Stomach (tissue), 9 donors: ENCODE data around the gene ATP12A. TPM values are rescaled to one million over a fixed set of nuclear protein-coding genes. Genes with fewer than 3 reads are reported as not detected.

ENCODE experiments used
- DNase-seq, 2 donors: peaks; one replicate each; pipeline versions ENCODE4 v3.0.0 to v3.0.0-alpha.2; 2013 to 2019
- H3K27ac ChIP-seq, 5 donors: fragments of 200-600 bp in 4 of 5; sonication (generic) in 4 of 5; one replicate each; pipeline ENCODE4 v1.5.1; 2013 to 2019; ENCODE audit warnings: mild to moderate bottlenecking in 1 of 5, moderate library complexity in 1 of 5
- H3K27me3 ChIP-seq, 3 donors: fragments of 200-600 bp; sonication (generic); one replicate each; pipeline ENCODE4 v1.5.1; 2017 to 2019; ENCODE audit warnings: mixed run types in 1 of 3
- H3K36me3 ChIP-seq, 4 donors: fragments of 200-600 bp; sonication (generic); 1 replicate in 3 of 4; 2 replicates in 1 of 4; pipeline ENCODE4 v1.5.1; 2016 to 2019
- H3K4me1 ChIP-seq, 4 donors: fragments of 200-600 bp; sonication (generic); one replicate each; pipeline ENCODE4 v1.5.1; 2016 to 2019
- H3K4me3 ChIP-seq, 4 donors: fragments of 200-600 bp; sonication (generic) in 3 of 4; one replicate each; pipeline ENCODE4 v1.5.1; 2016 to 2019; ENCODE audit warnings: mild to moderate bottlenecking in 1 of 4
- H3K9me3 ChIP-seq, 4 donors: fragments of 200-600 bp; sonication (generic); one replicate each; pipeline ENCODE4 v1.5.1; 2016 to 2019
- CTCF ChIP-seq, 7 experiments: fragments of 450-650 bp in 4 of 7; fragments of 200-600 bp in 3 of 7; sonication (generic) in 3 of 7; IDR thresholded peaks; one replicate each; pipeline ENCODE4 v1.5.1; 2016 to 2019; ENCODE audit warnings: antibody characterized with exemption in 7 of 7, control low read depth in 2 of 7, mild to moderate bottlenecking in 1 of 7
- EP300 ChIP-seq: sonication (generic); formaldehyde crosslinking; IDR thresholded peaks from one replicate; pipeline ENCODE4 v1.6.1; 2017; ENCODE audit warnings: antibody characterized with exemption
- POLR2A ChIP-seq, 4 donors: fragments of 450-650 bp; IDR thresholded peaks; one replicate each; pipeline ENCODE4 v1.6.1; 2016; ENCODE audit warnings: antibody characterized with exemption in 4 of 4, control low read depth in 2 of 4, mild to moderate bottlenecking in 1 of 4, moderate library complexity in 1 of 4
- POLR2AphosphoS5 ChIP-seq, 3 donors: sonication (generic); formaldehyde crosslinking; IDR thresholded peaks; one replicate each; pipeline ENCODE4 v1.6.1; 2016; ENCODE audit warnings: antibody characterized with exemption in 3 of 3
- WGBS, 5 donors: extraction: QIAGEN DNeasy Blood & Tissue Kit in 3 of 5; methylation state at CpG; one replicate each; pipeline versions ENCODE4 v1.1.5 to v1.1.7; 2013 to 2018; 5-methylcytosine and 5-hydroxymethylcytosine counted together
- intact Hi-C: fragments of 100-400 bp; cut with DNase I; formaldehyde crosslinking; loops from one replicate; pipeline ENCODE4 v1.15.1; 2023; ENCODE audit warnings: low total_unique reads
- polyA plus RNA-seq, 3 donors: library from polyadenylated mRNA; stranded (reverse); fragments of 200-250 nt; gene quantifications; one replicate each; pipeline ENCODE4 v1.2.3, GENCODE V29; 2013
- total RNA-seq, 5 donors: library from RNA; depleted of rRNA; stranded (reverse); fragments of >200 nt; gene quantifications; one replicate each; pipeline versions ENCODE4 v1.1.0 to v1.2.3, GENCODE V29; 2014 to 2016
- donor health status: healthy with polysubstance abuse.
- donor health status: Bipolar disorder and iron deficiency.
- donor health status: healthy.

The ATP12A gene
- total and polyA plus RNA-seq, 8 donors: 0.08 TPM; not detected in 7

- no peak for DNase-seq
These were observed 4.2 kb upstream of the ATP12A start for GRCh38 chr13:24675806-24676570.

GRCh38 chr13:24678151-24678550, 2.1 kb upstream of the ATP12A start:
- Histone ChIP-seq H3K4me1 (peaks cover 10 to 15% (median 13%) of the 10 kb centered on the region in 4 donors), H3K36me3 (no peaks in the 10 kb centered on the region), H3K27me3 (peaks cover 0 to 57% (median 36%) of the 10 kb centered on the region in 3 donors), H3K27ac (no peak overlapping the region), H3K4me3 (no peak overlapping the region), H3K9me3 (no peaks in the 10 kb centered on the region)
- TF ChIP-seq EP300: no peak
- no peak for TF ChIP-seq POLR2AphosphoS5 (IDR thresholded peaks at IDR 0.05)
- no peak for TF ChIP-seq POLR2A (IDR thresholded peaks at IDR 0.05)
- no peak for TF ChIP-seq CTCF (IDR thresholded peaks at IDR 0.05)
- 78 to 95% (median 89%) methylated on average over 3 of the region's 3 CpGs for WGBS, 5 donors
- no peak for DNase-seq
- intact Hi-C loops: no loop called here

More at GRCh38 chr13:24675806-24676570, 4.2 kb upstream of the ATP12A start:
- Histone ChIP-seq H3K27ac (no peak overlapping the region), H3K9me3 (no peaks in the 10 kb centered on the region), H3K4me1 (peaks cover 10 to 23% (median 18%) of the 10 kb centered on the region in 4 donors), H3K4me3 (no peak overlapping the region), H3K27me3 (peaks cover 0 to 50% (median 32%) of the 10 kb centered on the region in 3 donors), H3K36me3 (no peaks in the 10 kb centered on the region)
- no peak for TF ChIP-seq EP300
- TF ChIP-seq POLR2AphosphoS5 (IDR thresholded peaks at IDR 0.05): no peak
- no peak for TF ChIP-seq POLR2A (IDR thresholded peaks at IDR 0.05)
- 72 to 77% (median 76%) methylated on average over 15 to 16 of the region's 16 CpGs for WGBS, 5 donors
- intact Hi-C loops: no loop called here

GRCh38 chr13:24679686-24680085, 522 bp upstream of the ATP12A start:
- no peak overlapping the region for H3K27ac ChIP-seq
- intact Hi-C loops: no loop called here
- H3K36me3 ChIP-seq: no peaks in the 10 kb centered on the region
- H3K4me1 ChIP-seq: peaks cover 12 to 28% (median 17%) of the 10 kb centered on the region in 4 donors
- no peak for DNase-seq
- TF ChIP-seq POLR2AphosphoS5 (IDR thresholded peaks at IDR 0.05): no peak
- no peak for TF ChIP-seq CTCF (IDR thresholded peaks at IDR 0.05)
- TF ChIP-seq POLR2A (IDR thresholded peaks at IDR 0.05): no peak
- no peak for TF ChIP-seq EP300
- WGBS, 5 donors: 38 to 50% (median 41%) methylated on average over 6 of the region's 6 CpGs
- H3K27me3 ChIP-seq: peaks cover 0 to 57% (median 36%) of the 10 kb centered on the region in 3 donors
- H3K4me3 ChIP-seq: peak overlapping the region in 1 of 4 donors; percentile 67
- H3K9me3 ChIP-seq: no peaks in the 10 kb centered on the region

- intact Hi-C loops: no loop called here
- Histone ChIP-seq H3K4me3 (peak overlapping the region; percentile 36 to 67 (median 49)), H3K36me3 (no peaks in the 10 kb centered on the region), H3K27me3 (peaks cover 0 to 59% (median 35%) of the 10 kb centered on the region in 3 donors), H3K4me1 (peaks cover 12 to 33% (median 17%) of the 10 kb centered on the region in 4 donors), H3K27ac (no peak overlapping the region), H3K9me3 (no peaks in the 10 kb centered on the region)
- DNase-seq: no peak
- TF ChIP-seq POLR2AphosphoS5 (IDR thresholded peaks at IDR 0.05) (no peak), CTCF (IDR thresholded peaks at IDR 0.05) (no peak), EP300 (no peak), POLR2A (IDR thresholded peaks at IDR 0.05) (no peak)
- 45 to 58% (median 49%) methylated on average over 22 to 29 of the region's 29 CpGs for WGBS, 5 donors
These were observed 855 bp downstream of the ATP12A start for GRCh38 chr13:24680921-24681604.
